Fibroblast of mammary gland (primary cell): ENCODE results near the gene CEP72.

ENCODE experiments used
- DNase-seq: peaks from one replicate; pipeline ENCODE4 v3.0.0-alpha.2; 2010; ENCODE audit warnings: low read depth
- H3K4me3 ChIP-seq: 2 replicates; pipeline ENCODE4 v1.5.1; 2011; ENCODE audit warnings: low read depth, mild to moderate bottlenecking, low read length, moderate library complexity; ENCODE audit not compliant: control insufficient read depth
- TF ChIP-seq, protein P1 (sequence below): conservative IDR thresholded peaks from 2 replicates; pipeline ENCODE4 v1.5.1; 2011; ENCODE audit warnings: low read depth, low read length, inconsistent platforms; ENCODE audit not compliant: control insufficient read depth, insufficient read depth

Gene CEP72, protein sequence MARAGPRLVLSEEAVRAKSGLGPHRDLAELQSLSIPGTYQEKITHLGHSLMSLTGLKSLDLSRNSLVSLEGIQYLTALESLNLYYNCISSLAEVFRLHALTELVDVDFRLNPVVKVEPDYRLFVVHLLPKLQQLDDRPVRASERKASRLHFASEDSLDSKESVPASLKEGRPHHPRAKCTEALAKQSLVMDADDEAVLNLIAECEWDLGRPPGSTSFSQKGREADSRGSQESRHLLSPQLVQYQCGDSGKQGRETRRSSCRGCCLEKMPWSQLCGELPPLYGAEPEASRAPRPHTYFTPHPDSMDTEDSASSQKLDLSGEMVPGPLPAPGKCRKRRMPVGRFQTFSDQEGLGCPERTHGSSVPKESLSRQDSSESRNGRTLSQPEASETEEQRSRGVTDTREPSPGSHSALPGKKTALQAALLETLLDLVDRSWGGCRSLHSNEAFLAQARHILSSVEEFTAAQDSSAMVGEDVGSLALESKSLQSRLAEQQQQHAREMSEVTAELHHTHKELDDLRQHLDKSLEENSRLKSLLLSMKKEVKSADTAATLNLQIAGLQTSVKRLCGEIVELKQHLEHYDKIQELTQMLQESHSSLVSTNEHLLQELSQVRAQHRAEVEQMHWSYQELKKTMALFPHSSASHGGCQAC

DNA sequence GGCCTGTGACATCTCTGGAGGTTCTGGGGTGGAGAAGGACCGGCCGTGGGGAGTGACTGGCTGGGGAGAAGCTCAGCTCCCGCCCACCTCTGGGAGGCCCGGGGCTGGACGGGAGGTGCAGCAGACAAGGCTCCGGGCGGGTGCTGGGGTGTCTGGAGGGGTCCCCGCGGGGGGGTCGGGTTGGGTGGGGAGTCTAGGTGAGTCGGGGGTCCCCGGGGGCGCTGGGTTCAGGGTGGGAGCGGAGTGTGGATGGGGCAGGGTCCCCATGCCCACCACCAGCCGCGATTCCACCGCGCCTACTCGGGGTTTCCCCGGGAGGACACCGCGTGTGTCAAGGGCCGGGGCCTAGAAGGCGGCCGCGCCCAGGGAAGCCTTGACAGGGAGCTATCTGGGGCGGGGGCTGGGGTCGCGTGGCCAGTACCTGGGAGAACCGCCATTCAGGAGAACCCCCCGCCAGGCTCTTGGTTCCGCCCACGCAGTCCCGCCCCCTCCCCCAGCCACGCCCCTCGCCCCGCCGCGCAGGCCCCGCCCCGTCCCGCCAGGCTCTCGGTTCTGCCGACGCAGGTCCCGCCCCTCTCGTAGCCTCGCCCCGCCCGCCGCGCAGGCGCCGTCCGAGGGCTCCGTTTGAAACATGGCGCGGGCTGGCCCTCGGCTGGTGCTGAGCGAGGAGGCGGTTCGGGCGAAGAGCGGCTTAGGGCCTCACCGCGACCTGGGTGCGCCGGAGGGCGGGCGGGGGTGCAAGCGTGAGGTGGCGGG is at the start of gene CEP72:
Gene CEP72 (plus strand): TSS at position 610 of the 756 bp plus-strand sequence. CDS start 22 bp downstream, at position 632.
- peak within 1 kb of the TSS; percentile 70 for H3K4me3 ChIP-seq
- TF ChIP-seq, protein P1, sequence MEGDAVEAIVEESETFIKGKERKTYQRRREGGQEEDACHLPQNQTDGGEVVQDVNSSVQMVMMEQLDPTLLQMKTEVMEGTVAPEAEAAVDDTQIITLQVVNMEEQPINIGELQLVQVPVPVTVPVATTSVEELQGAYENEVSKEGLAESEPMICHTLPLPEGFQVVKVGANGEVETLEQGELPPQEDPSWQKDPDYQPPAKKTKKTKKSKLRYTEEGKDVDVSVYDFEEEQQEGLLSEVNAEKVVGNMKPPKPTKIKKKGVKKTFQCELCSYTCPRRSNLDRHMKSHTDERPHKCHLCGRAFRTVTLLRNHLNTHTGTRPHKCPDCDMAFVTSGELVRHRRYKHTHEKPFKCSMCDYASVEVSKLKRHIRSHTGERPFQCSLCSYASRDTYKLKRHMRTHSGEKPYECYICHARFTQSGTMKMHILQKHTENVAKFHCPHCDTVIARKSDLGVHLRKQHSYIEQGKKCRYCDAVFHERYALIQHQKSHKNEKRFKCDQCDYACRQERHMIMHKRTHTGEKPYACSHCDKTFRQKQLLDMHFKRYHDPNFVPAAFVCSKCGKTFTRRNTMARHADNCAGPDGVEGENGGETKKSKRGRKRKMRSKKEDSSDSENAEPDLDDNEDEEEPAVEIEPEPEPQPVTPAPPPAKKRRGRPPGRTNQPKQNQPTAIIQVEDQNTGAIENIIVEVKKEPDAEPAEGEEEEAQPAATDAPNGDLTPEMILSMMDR = no peak
- peak; percentile 74 for DNase-seq

- TF ChIP-seq, protein P1 = no peak
- DNase-seq = peak; percentile 41
- H3K4me3 ChIP-seq = no peak overlapping the region
Measured at GRCh38 chr5:565782-566440, 46.2 kb upstream of the CEP72 start.

DNA sequence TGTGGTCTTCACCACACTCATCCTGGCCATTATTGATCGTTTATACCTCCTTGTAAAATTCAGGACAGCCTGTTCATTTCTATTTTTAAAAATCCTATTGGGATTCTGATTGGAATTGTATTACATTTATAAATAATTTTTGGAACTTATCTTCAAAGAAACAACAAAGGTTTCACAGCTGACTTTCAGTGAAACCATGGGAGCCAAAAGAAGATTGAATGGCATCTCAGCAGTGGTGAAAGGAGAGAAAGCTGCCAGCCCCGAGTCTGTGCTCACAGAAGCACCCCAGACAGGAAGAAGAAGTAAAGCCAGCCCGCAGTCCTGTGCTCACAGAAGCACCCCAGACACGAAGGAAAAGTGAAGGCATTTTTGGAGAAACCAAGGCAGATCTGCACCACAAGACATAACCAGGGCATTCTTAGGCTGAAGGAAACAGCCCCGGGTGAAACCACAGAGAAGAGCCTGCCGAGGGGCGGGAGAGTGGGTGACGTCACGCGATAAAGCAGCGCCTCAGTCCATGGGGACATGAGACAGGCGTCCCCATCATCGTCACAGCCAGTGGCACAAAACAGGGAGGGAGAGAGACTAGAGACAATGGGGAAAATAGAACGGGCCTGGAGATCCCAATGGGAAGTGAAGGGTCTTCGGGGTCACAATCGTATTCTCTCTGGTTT is 45.4 kb upstream of the CEP72 start:
- TF ChIP-seq, protein P1 = no peak
- no peak for DNase-seq
- H3K4me3 ChIP-seq = no peak overlapping the region

- no peak overlapping the region for H3K4me3 ChIP-seq
- no peak for DNase-seq
- TF ChIP-seq, protein P1 = no peak
Measured at GRCh38 chr5:567664-568060, 44.5 kb upstream of the CEP72 start.

DNA sequence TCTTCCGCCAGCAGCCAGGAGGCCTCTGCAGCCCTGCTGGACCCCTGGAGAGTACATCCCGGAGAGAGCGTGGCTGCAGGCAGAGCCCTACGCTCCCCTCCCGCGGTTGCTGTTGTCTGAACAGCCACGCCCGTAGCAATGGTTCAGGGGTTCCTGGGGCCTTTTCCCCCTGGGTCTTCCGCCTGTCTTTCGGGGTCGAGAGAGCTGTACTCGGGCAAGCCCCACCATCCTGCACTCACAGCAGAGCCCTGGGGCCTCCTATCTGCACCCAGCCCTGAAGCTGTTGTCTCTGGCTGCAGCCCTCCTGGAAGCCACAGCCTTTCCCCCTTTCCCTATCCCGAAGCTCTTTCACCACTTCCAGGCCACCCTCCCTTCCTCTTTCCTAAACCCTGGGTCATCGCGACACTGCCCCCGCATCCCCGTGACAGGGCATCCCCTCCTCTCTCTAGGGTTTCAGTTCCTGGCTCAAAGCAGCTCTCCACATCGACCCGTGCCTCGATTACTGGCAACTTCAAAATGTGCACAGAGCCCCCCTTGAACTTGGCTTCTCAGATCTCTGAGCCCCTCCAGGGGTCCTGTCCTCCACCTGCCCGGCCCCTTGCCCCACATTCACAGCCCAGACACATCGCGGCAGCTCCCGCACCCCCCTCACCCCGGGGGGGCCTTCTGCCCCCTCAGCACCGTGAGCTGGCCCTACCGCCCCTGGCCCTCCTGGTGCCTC is 43.9 kb upstream of the CEP72 start:
- TF ChIP-seq, protein P1 = no peak
- no peak overlapping the region for H3K4me3 ChIP-seq
- no peak for DNase-seq
